Naive thymus-derived CD4-positive, alpha-beta T cell (primary cell): ENCODE data around the gene PEX5L. TPM values are rescaled to one million over a fixed set of nuclear protein-coding genes. Genes with fewer than 3 reads are reported as not detected.

Experiments
- ATAC-seq: fragments of 150-1000 bp; cut with Tn5 transposase; 2 replicates; pipeline ENCODE4 v1.10.0; 2021; ENCODE audit warnings: mild to moderate bottlenecking, moderate library complexity
- CTCF ChIA-PET: fragments of 350-600 bp; sonication (Branson Sonifier 250); formaldehyde crosslinking; loops from one replicate; lab custom pipeline; 2021; ENCODE audit warnings: antibody characterized with exemption; lab: Charles Lee
- POLR2A ChIA-PET: fragments of 350-600 bp; sonication (Branson Sonifier 250); formaldehyde crosslinking; loops from one replicate; lab custom pipeline; 2021; ENCODE audit warnings: antibody characterized with exemption, inconsistent platforms; lab: Charles Lee
- DNase-seq, 9 donors: peaks; one replicate each; pipeline versions ENCODE4 v3.0.0 to v3.0.0-alpha.2; 2020 to 2022; ENCODE audit warnings: mixed read lengths in 1 of 9
- H3K27ac ChIP-seq: one replicate; pipeline ENCODE4 v1.7.0; 2013; ENCODE audit warnings: mild to moderate bottlenecking, low read depth, low read length, moderate library complexity
- H3K27me3 ChIP-seq, 2 donors: one replicate each; pipeline ENCODE4 v1.7.0; 2013; ENCODE audit warnings: low read length in 2 of 2, mild to moderate bottlenecking in 2 of 2, moderate library complexity in 2 of 2; ENCODE audit not compliant: control insufficient read depth in 2 of 2, insufficient read depth in 2 of 2
- H3K36me3 ChIP-seq, 3 experiments: 1 replicate in 2 of 3; 2 replicates in 1 of 3; pipeline ENCODE4 v1.7.0; 2013; ENCODE audit warnings: low read length in 3 of 3, mild to moderate bottlenecking in 3 of 3, moderate library complexity in 1 of 3; ENCODE audit not compliant: insufficient read depth in 3 of 3, control insufficient read depth in 2 of 3
- H3K4me1 ChIP-seq, 2 donors: one replicate each; pipeline ENCODE4 v1.7.0; 2013; ENCODE audit warnings: low read length in 2 of 2, mild to moderate bottlenecking in 2 of 2, moderate library complexity in 1 of 2; ENCODE audit not compliant: control insufficient read depth in 2 of 2, insufficient read depth in 2 of 2
- H3K4me3 ChIP-seq: 2 replicates; pipeline ENCODE4 v1.7.0; 2013; ENCODE audit warnings: mild to moderate bottlenecking, low read length
- H3K9me3 ChIP-seq, 3 experiments: 1 replicate in 2 of 3; 2 replicates in 1 of 3; pipeline ENCODE4 v1.7.0; 2013; ENCODE audit warnings: low read length in 3 of 3; ENCODE audit not compliant: control insufficient read depth in 2 of 3
- H3K27ac Mint-ChIP-seq, 9 donors: one replicate each; pipeline ENCODE4 v1.8.0; 2020 to 2022; ENCODE audit warnings: mixed read lengths in 9 of 9, mild to moderate bottlenecking in 8 of 9, moderate library complexity in 5 of 9, inconsistent platforms in 2 of 9
- H3K27me3 Mint-ChIP-seq, 5 donors: one replicate each; pipeline ENCODE4 v1.8.0; 2021 to 2022; ENCODE audit warnings: mixed read lengths in 5 of 5, mild to moderate bottlenecking in 1 of 5
- H3K36me3 Mint-ChIP-seq, 5 donors: one replicate each; pipeline ENCODE4 v1.8.0; 2020 to 2022; ENCODE audit warnings: mixed read lengths in 5 of 5, mild to moderate bottlenecking in 3 of 5, inconsistent platforms in 1 of 5
- H3K4me1 Mint-ChIP-seq, 7 donors: one replicate each; pipeline ENCODE4 v1.8.0; 2020 to 2022; ENCODE audit warnings: mixed read lengths in 7 of 7, mild to moderate bottlenecking in 3 of 7, inconsistent platforms in 1 of 7
- H3K4me3 Mint-ChIP-seq, 10 donors: one replicate each; pipeline ENCODE4 v1.8.0; 2020 to 2022; ENCODE audit warnings: mild to moderate bottlenecking in 10 of 10, mixed read lengths in 10 of 10, moderate library complexity in 6 of 10, inconsistent platforms in 2 of 10
- H3K9me3 Mint-ChIP-seq, 11 donors: one replicate each; pipeline ENCODE4 v1.8.0; 2020 to 2022; ENCODE audit warnings: mixed read lengths in 11 of 11, mild to moderate bottlenecking in 4 of 11, inconsistent platforms in 1 of 11, moderate library complexity in 1 of 11
- intact Hi-C, 2 donors: fragments of 100-400 bp; cut with micrococcal nuclease; formaldehyde crosslinking; loops; one replicate each; pipeline ENCODE4 v1.15.1; 2023
- polyA plus RNA-seq, 2 donors: library from polyadenylated mRNA; unstranded; fragments of 300-500 nt; fragmentation: Illumina TruSeq; gene quantifications; one replicate each; pipeline ENCODE4 v1.2.3, GENCODE V29; 2021
- total RNA-seq, 6 experiments: library from RNA in 5 of 6; stranded (reverse) in 5 of 6; gene quantifications; 1 replicate in 5 of 6; 2 replicates in 1 of 6; pipeline ENCODE4 v1.2.3 and lab custom pipeline; 2021 to 2026

Gene PEX5L
- total and polyA plus RNA-seq, 7 experiments from 2014 or later, result 0.08 to 0.46 TPM; not detected in 5

DNA sequence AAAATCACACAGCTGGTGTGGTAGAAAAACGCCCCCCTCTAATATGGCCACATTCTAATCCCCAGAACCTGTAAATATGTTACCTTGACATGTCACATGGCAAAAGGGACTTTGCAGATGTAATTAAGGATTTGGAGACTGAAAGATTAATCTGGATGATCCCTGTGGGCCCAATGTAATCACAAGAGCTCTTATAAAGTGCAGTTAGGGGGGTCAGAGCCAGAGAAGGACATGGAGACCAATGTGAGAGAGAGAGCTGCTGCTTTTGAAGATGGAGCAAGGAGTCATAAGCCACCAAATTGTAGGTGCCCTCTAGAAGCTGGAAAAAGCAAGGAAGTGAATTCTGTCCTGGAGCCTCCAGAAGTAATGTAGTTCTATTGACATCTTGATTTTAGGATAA, 152.6 kb downstream of the PEX5L start:
- H3K27ac ChIP-seq, result no peak overlapping the region
- no peak for DNase-seq
- POLR2A ChIA-PET, result no interaction called here
- Mint-ChIP-seq H3K36me3 (no peaks in the 10 kb centered on the region), H3K27me3 (peaks cover under 1 to 17% (median 11%) of the 10 kb centered on the region in 5 donors), H3K27ac (no peak overlapping the region), H3K4me3 (no peak overlapping the region), H3K9me3 (no peaks in the 10 kb centered on the region), H3K4me1 (peaks cover 0 to 3% (median 0%) of the 10 kb centered on the region in 7 donors)
- H3K9me3 ChIP-seq, result no peaks in the 10 kb centered on the region
- H3K36me3 ChIP-seq, result no peaks in the 10 kb centered on the region
- no peak overlapping the region for H3K4me3 ChIP-seq
- no peaks in the 10 kb centered on the region for H3K27me3 ChIP-seq
- CTCF ChIA-PET, result no interaction called here
- intact Hi-C loops, result no loop called here
- ATAC-seq, result no peak
- H3K4me1 ChIP-seq, result no peaks in the 10 kb centered on the region

GRCh38 chr3:179882292-179882691, 154.4 kb downstream of the PEX5L start:
- ChIA-PET POLR2A (no interaction called here), CTCF (no interaction called here)
- H3K27ac Mint-ChIP-seq, result no peak overlapping the region
- no peaks in the 10 kb centered on the region for H3K4me1 ChIP-seq
- no peaks in the 10 kb centered on the region for H3K36me3 Mint-ChIP-seq
- H3K4me3 Mint-ChIP-seq, result no peak overlapping the region
- H3K27me3 ChIP-seq, result no peaks in the 10 kb centered on the region
- H3K27me3 Mint-ChIP-seq, result peaks cover 11 to 23% (median 18%) of the 10 kb centered on the region in 5 donors
- no peak overlapping the region for H3K4me3 ChIP-seq
- no peaks in the 10 kb centered on the region for H3K36me3 ChIP-seq
- intact Hi-C loops, result no loop called here
- H3K9me3 Mint-ChIP-seq, result no peaks in the 10 kb centered on the region
- H3K9me3 ChIP-seq, result no peaks in the 10 kb centered on the region
- DNase-seq (no peak), ATAC-seq (no peak)
- no peak overlapping the region for H3K27ac ChIP-seq
- peaks cover 0 to 3% (median 0%) of the 10 kb centered on the region in 7 donors for H3K4me1 Mint-ChIP-seq

GRCh38 chr3:179881791-179882190, 154.9 kb downstream of the PEX5L start:
- no peaks in the 10 kb centered on the region for H3K9me3 Mint-ChIP-seq
- no peak overlapping the region for H3K27ac Mint-ChIP-seq
- Histone ChIP-seq H3K4me3 (no peak overlapping the region), H3K36me3 (no peaks in the 10 kb centered on the region), H3K4me1 (no peaks in the 10 kb centered on the region), H3K27me3 (no peaks in the 10 kb centered on the region), H3K9me3 (no peaks in the 10 kb centered on the region), H3K27ac (no peak overlapping the region)
- ChIA-PET POLR2A (no interaction called here), CTCF (no interaction called here)
- H3K4me3 Mint-ChIP-seq, result no peak overlapping the region
- intact Hi-C loops, result no loop called here
- H3K27me3 Mint-ChIP-seq, result peaks cover 11 to 23% (median 18%) of the 10 kb centered on the region in 5 donors
- ATAC-seq, result no peak
- no peak for DNase-seq
- peaks cover 0 to 3% (median 0%) of the 10 kb centered on the region in 7 donors for H3K4me1 Mint-ChIP-seq
- H3K36me3 Mint-ChIP-seq, result no peaks in the 10 kb centered on the region

DNA sequence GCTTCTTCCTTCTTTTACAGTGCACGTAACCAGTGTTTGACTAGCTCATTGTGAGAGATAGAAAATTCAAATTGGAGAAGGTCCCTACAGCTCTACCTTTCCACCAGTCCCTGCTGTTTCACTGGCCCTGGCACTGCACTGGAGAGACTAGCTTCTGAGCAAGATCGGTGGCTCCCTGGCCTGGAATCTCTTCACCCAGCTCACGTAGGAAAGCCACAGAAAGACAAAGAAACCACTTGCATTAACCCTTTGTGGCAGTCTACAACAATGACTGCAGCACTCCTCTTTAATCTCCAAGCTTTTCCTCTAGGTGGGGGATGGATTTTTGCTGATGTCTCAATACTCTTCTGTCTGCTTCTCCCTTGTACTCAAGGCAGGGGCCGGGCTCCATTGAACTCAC, 155.9 kb downstream of the PEX5L start:
- Mint-ChIP-seq H3K27me3 (peaks cover 11 to 25% (median 16%) of the 10 kb centered on the region in 5 donors), H3K27ac (no peak overlapping the region), H3K4me3 (no peak overlapping the region), H3K4me1 (peaks cover 0 to 3% (median 0%) of the 10 kb centered on the region in 7 donors), H3K36me3 (no peaks in the 10 kb centered on the region), H3K9me3 (no peaks in the 10 kb centered on the region)
- ChIA-PET POLR2A (no interaction called here), CTCF (no interaction called here)
- no peaks in the 10 kb centered on the region for H3K36me3 ChIP-seq
- no peaks in the 10 kb centered on the region for H3K27me3 ChIP-seq
- no peak overlapping the region for H3K4me3 ChIP-seq
- ATAC-seq (no peak), DNase-seq (no peak)
- intact Hi-C loops, result no loop called here
- no peak overlapping the region for H3K27ac ChIP-seq
- H3K4me1 ChIP-seq, result no peaks in the 10 kb centered on the region
- H3K9me3 ChIP-seq, result no peaks in the 10 kb centered on the region

GRCh38 chr3:179876440-179876839, 160.3 kb downstream of the PEX5L start:
- intact Hi-C loops, result no loop called here
- Mint-ChIP-seq H3K27me3 (peaks cover 11 to 21% (median 14%) of the 10 kb centered on the region in 5 donors), H3K4me3 (no peak overlapping the region), H3K4me1 (peaks cover 0 to 2% (median 0%) of the 10 kb centered on the region in 7 donors), H3K27ac (no peak overlapping the region), H3K9me3 (no peaks in the 10 kb centered on the region), H3K36me3 (no peaks in the 10 kb centered on the region)
- Histone ChIP-seq H3K4me1 (no peaks in the 10 kb centered on the region), H3K9me3 (no peaks in the 10 kb centered on the region), H3K36me3 (no peaks in the 10 kb centered on the region), H3K27me3 (no peaks in the 10 kb centered on the region), H3K4me3 (no peak overlapping the region), H3K27ac (no peak overlapping the region)
- ChIA-PET CTCF (no interaction called here), POLR2A (no interaction called here)
- ATAC-seq (no peak), DNase-seq (no peak)

DNA sequence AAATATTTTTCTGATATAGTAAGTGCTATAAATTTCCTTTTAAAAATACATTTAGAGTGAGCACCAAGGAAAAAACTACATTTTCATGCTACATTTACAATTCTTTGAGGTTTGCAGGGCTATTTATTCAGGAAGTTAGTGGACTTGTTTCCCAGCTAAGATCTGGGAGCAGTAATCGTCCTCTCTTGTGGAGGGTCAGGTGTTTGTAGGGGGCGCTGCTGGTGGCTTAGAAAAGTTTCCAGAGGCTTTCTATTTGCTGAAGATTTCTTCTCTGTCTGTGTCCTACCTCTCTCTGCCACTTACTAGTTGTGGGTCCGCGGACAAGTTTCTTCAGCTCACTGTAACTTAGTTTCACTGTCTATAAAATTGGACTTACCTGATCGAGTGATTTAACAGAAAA, 163.9 kb downstream of the PEX5L start:
- Histone ChIP-seq H3K27ac (no peak overlapping the region), H3K27me3 (no peaks in the 10 kb centered on the region), H3K9me3 (no peaks in the 10 kb centered on the region), H3K36me3 (no peaks in the 10 kb centered on the region), H3K4me1 (no peaks in the 10 kb centered on the region), H3K4me3 (no peak overlapping the region)
- DNase-seq, result no peak
- ChIA-PET CTCF (no interaction called here), POLR2A (no interaction called here)
- no peak for ATAC-seq
- intact Hi-C loops, result no loop called here
- Mint-ChIP-seq H3K36me3 (no peaks in the 10 kb centered on the region), H3K9me3 (no peaks in the 10 kb centered on the region), H3K4me1 (peaks cover 0 to under 1% (median 0%) of the 10 kb centered on the region in 7 donors), H3K27me3 (peaks cover 0 to 11% (median 2%) of the 10 kb centered on the region in 5 donors), H3K4me3 (no peak overlapping the region), H3K27ac (no peak overlapping the region)

DNA sequence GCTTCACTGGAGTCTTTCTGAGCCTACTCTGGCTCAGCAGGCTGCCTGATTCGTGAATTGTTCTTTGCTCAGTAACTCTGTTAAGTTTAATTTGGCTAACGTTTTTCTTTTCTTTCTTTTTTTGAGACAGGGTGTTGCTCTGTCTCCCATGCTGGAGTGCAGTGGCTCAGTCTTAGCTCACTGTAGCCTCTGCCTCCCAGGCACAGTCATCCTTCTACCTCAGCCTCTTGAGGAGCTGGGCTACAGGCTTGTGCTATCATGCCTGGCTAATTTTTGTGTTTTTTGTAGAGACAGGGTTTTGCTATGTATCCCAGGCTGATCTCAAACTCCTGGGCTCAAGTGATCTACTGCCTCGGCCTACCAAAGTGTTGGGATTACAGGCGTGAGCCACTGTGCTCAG, 165.0 kb downstream of the PEX5L start:
- peaks cover 0 to 11% (median 1%) of the 10 kb centered on the region in 5 donors for H3K27me3 Mint-ChIP-seq
- H3K36me3 Mint-ChIP-seq, result no peaks in the 10 kb centered on the region
- H3K36me3 ChIP-seq, result no peaks in the 10 kb centered on the region
- no peaks in the 10 kb centered on the region for H3K9me3 Mint-ChIP-seq
- no peaks in the 10 kb centered on the region for H3K4me1 ChIP-seq
- H3K4me1 Mint-ChIP-seq, result no peaks in the 10 kb centered on the region
- no peak overlapping the region for H3K27ac ChIP-seq
- no peak overlapping the region for H3K4me3 Mint-ChIP-seq
- H3K27me3 ChIP-seq, result no peaks in the 10 kb centered on the region
- ChIA-PET POLR2A (no interaction called here), CTCF (no interaction called here)
- ATAC-seq, result no peak
- intact Hi-C loops, result no loop called here
- peak overlapping the region in 1 of 9 donors; percentile 28 for H3K27ac Mint-ChIP-seq
- H3K4me3 ChIP-seq, result no peak overlapping the region
- no peak for DNase-seq
- H3K9me3 ChIP-seq, result no peaks in the 10 kb centered on the region
